ENCODE results near the gene PDE11A. TPM values are rescaled to one million over a fixed set of nuclear protein-coding genes. Genes with fewer than 3 reads are reported as not detected.

Gene PDE11A
- total RNA-seq, 2 experiments from 2014 or later, result not detected

- no peak overlapping the region for H3K4me3 ChIP-seq (ENCODE audit: low read length)
- no peak for TF ChIP-seq CTCF (IDR thresholded peaks at IDR 0.05)
- H3K27ac ChIP-seq (ENCODE audit: low read depth in 1 of 2, low read length in 2 of 2), result no peak overlapping the region
- H3K36me3 ChIP-seq (ENCODE audit: insufficient read depth, low read length), result no peaks in the 10 kb centered on the region
- no peak for DNase-seq
- intact Hi-C loops (cut with DNase I, micrococcal nuclease), result no loop called here
- no peak overlapping the region for H3K27ac Mint-ChIP-seq
- no peaks in the 10 kb centered on the region for H3K4me1 ChIP-seq (ENCODE audit: insufficient read depth, low read length)
- peaks cover 15% of the 10 kb centered on the region for H3K27me3 Mint-ChIP-seq
- H3K4me1 Mint-ChIP-seq (ENCODE audit: low read depth), result no peaks in the 10 kb centered on the region
- POLR2A ChIA-PET, result no interaction called here
- no peaks in the 10 kb centered on the region for H3K9me3 ChIP-seq (ENCODE audit: control insufficient read depth in 1 of 2, insufficient read depth in 1 of 2, low read length in 2 of 2)
- no peak for ATAC-seq (ENCODE audit: poor library complexity)
- no peaks in the 10 kb centered on the region for H3K36me3 Mint-ChIP-seq (ENCODE audit: low read depth)
- no peak overlapping the region for H3K4me3 Mint-ChIP-seq
- H3K9me3 Mint-ChIP-seq, result no peaks in the 10 kb centered on the region
- CTCF ChIA-PET, result interaction anchor here (1.1 kb wide), 1 partner anchor 53 kb away, joined by 4 read pairs; no protein-coding TSS in a partner anchor
- H3K27me3 ChIP-seq (ENCODE audit: control insufficient read depth in 1 of 2, insufficient read depth in 2 of 2, low read length in 2 of 2), result peaks cover 0 to 2% of the 10 kb centered on the region in 2 experiments
Measured at GRCh38 chr2:177587371-177587770, 485.2 kb downstream of the PDE11A start.

GRCh38 chr2:177586154-177586553 lies 486.4 kb downstream of the PDE11A start:
- Mint-ChIP-seq H3K36me3 (ENCODE audit: low read depth) (no peaks in the 10 kb centered on the region), H3K4me1 (ENCODE audit: low read depth) (no peaks in the 10 kb centered on the region), H3K27ac (no peak overlapping the region), H3K9me3 (no peaks in the 10 kb centered on the region), H3K4me3 (no peak overlapping the region), H3K27me3 (peaks cover 8% of the 10 kb centered on the region)
- Histone ChIP-seq H3K4me1 (ENCODE audit: insufficient read depth, low read length) (no peaks in the 10 kb centered on the region), H3K27me3 (ENCODE audit: control insufficient read depth in 1 of 2, insufficient read depth in 2 of 2, low read length in 2 of 2) (peaks cover 0 to 2% of the 10 kb centered on the region in 2 experiments), H3K27ac (ENCODE audit: low read depth in 1 of 2, low read length in 2 of 2) (no peak overlapping the region), H3K9me3 (ENCODE audit: control insufficient read depth in 1 of 2, insufficient read depth in 1 of 2, low read length in 2 of 2) (no peaks in the 10 kb centered on the region), H3K36me3 (ENCODE audit: insufficient read depth, low read length) (no peaks in the 10 kb centered on the region), H3K4me3 (ENCODE audit: low read length) (no peak overlapping the region)
- CTCF ChIA-PET, result no interaction called here
- intact Hi-C loops (cut with DNase I, micrococcal nuclease), result no loop called here
- TF ChIP-seq CTCF (IDR thresholded peaks at IDR 0.05), result no peak
- DNase-seq (no peak), ATAC-seq (ENCODE audit: poor library complexity) (no peak)
- POLR2A ChIA-PET, result no interaction called here

- intact Hi-C loops (cut with DNase I, micrococcal nuclease), result no loop called here
- POLR2A ChIA-PET, result interaction anchor here (0.5 kb wide), 1 partner anchor 278 kb away, joined by 4 read pairs; no protein-coding TSS in a partner anchor
- Histone ChIP-seq H3K4me3 (ENCODE audit: low read length) (no peak overlapping the region), H3K27ac (ENCODE audit: low read depth in 1 of 2, low read length in 2 of 2) (no peak overlapping the region), H3K9me3 (ENCODE audit: control insufficient read depth in 1 of 2, insufficient read depth in 1 of 2, low read length in 2 of 2) (no peaks in the 10 kb centered on the region), H3K27me3 (ENCODE audit: control insufficient read depth in 1 of 2, insufficient read depth in 2 of 2, low read length in 2 of 2) (peaks cover 0 to 2% of the 10 kb centered on the region in 2 experiments), H3K4me1 (ENCODE audit: insufficient read depth, low read length) (no peaks in the 10 kb centered on the region), H3K36me3 (ENCODE audit: insufficient read depth, low read length) (no peaks in the 10 kb centered on the region)
- Mint-ChIP-seq H3K4me3 (no peak overlapping the region), H3K36me3 (ENCODE audit: low read depth) (no peaks in the 10 kb centered on the region), H3K27ac (no peak overlapping the region), H3K4me1 (ENCODE audit: low read depth) (no peaks in the 10 kb centered on the region), H3K27me3 (peaks cover 5% of the 10 kb centered on the region), H3K9me3 (no peaks in the 10 kb centered on the region)
- no peak for TF ChIP-seq CTCF (IDR thresholded peaks at IDR 0.05)
- no peak for DNase-seq
- no peak for ATAC-seq (ENCODE audit: poor library complexity)
- CTCF ChIA-PET, result no interaction called here
Measured at GRCh38 chr2:177585234-177585863, 487.2 kb downstream of the PDE11A start.
